Embryonic facial prominence (tissue), 1 donor: ENCODE data around the gene CCDC82.

Source experiments
- DNase-seq: peaks from one replicate; pipeline ENCODE4 v3.0.0-alpha.2; 2016; ENCODE audit errors: extremely low spot score

CCDC82 gene

DNA sequence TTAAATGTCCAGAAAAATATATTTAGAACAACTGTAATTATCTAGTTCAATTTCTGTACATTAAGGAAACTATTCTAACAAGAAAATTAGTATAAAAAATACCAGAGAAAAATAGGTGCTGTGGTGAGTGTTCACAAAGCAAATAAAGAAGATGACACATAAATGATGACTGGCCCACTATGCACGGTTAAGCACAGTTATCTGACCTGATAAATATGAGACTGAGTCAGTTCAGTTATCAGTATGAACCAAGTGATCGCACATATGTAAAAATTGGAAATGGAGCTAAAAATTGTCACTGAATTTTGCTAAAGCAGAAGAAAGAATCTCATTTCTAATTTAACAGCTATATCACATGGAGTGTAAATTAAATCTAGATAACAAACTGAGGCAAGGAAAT is 27.9 kb downstream of the CCDC82 start:
- no peak for DNase-seq

DNA sequence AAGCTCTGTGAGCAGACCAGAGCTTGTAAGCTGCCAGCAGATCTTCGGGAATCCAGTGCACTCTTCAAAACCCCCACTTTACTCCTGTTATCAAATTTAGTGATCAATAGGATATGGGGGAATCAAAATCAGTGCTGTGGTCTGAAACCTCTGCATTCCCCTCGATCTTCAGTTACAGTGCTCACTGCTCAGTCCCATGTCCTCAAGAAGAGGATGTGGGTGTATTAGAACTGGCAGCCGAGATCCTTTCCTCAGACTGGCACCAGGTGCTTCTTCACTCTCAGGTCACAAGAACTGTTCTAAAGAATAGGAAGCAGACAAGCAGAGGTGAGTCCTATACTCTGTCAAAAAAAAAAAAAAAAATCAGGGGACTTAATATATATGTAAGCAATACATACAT is 31.4 kb downstream of the CCDC82 start:
- no peak for DNase-seq

DNA sequence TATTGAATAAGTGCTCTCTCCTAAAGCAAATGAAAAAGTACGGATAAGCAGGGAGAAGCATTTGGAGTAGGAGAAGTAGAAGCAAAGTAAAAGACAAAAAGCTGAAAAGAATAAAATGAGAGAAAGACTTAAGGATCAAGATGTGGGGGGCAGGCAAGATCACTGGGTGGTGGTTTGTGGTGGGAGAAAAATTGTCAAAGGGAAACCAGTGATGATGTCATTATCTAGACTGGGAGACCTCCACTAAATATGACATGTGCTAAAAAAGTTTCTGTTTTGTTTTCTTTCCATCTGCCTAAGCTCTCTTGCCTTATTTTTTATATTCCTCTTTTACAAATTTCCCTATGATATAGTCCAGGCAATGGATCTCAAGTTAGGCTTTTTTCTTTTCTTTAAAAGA is 31.9 kb downstream of the CCDC82 start:
- no peak for DNase-seq

DNA sequence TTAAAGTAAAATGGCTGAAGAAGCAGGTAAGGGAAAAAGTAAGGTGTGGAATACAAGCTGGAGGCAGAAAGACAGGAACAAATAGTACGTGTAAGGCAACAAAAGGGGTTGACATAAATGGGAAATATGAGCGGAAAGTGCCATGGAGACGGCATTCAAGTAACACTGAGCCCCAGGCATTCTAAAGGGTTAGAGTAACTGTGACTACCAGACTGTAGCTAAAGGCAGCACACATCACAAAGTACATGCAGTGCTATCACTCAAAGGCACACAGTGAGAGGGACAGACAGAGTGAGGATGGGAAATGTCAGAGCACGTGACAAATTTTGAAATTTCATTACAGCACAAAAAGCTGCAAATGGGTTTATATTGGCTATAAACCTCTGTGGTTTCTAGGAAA is 32.9 kb downstream of the CCDC82 start:
- DNase-seq = no peak

DNA sequence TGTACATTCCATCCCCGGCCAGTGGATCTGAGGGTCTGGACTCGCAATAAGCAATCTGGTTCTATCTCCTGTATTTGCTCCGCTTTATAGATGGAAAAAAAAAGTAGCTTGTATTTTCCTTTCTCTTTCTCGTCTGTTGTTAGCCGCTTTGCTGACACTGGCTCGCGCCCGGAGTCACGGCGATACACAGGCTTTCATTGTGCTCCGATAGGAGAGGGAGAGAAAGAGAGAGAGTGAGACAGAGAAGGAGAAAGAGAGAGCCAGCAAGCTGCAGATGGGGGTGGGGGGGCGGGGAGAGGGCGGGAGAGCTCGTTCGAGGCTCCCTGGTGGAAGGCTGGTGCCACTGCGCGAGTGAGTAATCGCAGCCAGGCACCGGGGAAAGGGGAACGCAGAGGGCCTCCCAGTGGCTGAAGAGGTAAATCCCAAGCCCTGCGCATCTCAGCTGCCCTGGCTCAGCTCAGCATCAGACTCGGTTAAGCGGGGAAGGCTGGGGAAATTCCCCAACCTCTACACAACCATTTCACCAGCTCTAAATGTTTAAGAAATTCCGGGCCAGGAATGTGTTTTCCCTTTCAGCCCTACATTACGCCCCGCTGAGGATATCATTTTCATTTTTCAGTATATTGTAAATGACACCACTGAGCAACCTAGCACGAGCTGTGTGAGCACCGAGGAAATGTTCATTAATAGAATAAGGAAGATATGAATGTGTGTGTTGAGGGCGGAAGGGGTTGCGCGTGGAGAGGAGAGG is 46.6 kb downstream of the CCDC82 start, which contains the start of gene MAML2:
Gene MAML2 (minus strand): TSS at position 235 of the 751 bp plus-strand sequence. CDS start 1,300 bp downstream, outside the sequence.
- peak; percentile 92 for DNase-seq

GRCh38 chr11:96342014-96342960 is 47.4 kb downstream of the CCDC82 start:
- DNase-seq = no peak

DNA sequence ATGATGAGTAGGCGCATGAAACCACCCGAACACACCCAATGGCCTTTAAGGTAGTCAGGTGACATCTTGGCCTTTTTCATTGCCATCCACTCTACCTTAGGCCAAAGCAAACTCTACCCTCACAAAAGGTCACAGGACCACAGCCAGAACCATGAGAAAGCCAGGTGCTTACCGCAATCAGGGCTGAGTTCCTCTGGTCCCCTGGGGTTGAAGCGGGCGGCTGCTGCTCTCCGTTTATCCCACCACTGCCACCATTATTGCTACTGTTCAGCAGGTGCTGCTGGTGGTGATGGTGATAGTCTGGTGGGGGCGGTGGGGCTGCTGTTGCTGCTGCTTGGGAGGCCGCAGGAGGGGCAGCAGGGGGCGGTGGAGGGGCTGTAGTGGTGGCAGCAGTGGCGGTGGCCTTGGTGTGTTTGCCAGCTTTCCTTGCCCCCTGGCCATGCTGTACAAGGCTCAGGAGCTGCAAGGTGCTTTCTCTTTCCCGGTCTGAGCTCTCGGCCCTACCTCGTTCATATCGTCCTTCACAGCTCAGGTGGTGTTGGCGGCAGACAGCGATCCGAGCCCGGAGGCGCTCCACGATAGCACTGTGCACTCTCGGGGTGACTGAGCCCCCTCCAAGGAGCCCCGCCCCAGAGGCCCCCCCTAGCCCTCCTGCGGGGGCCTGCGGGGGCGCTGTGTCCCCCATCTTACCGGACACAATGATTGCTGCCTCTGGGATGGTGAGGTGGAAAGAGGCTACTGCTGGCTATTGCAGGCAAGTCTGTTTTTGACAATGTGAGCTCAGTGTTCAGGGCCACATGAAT is 48.3 kb downstream of the CCDC82 start:
- DNase-seq = peak; percentile 24

DNA sequence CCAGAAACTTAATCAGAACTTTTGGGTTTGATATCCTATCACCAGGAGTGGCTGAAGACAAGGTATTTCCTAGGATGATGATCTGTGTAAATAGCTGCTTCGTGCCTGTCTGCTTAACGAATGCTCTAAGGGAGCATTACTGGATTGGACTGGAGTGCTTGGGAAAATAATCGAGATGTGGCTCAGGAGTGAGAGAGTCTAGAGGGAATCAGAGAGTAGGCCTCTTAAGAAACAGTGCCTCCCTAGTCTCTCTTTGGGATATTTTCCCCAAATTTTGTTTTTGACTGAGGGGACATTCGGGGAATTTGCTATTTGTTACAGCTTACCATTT is 49.2 kb downstream of the CCDC82 start:
- DNase-seq = no peak

DNA sequence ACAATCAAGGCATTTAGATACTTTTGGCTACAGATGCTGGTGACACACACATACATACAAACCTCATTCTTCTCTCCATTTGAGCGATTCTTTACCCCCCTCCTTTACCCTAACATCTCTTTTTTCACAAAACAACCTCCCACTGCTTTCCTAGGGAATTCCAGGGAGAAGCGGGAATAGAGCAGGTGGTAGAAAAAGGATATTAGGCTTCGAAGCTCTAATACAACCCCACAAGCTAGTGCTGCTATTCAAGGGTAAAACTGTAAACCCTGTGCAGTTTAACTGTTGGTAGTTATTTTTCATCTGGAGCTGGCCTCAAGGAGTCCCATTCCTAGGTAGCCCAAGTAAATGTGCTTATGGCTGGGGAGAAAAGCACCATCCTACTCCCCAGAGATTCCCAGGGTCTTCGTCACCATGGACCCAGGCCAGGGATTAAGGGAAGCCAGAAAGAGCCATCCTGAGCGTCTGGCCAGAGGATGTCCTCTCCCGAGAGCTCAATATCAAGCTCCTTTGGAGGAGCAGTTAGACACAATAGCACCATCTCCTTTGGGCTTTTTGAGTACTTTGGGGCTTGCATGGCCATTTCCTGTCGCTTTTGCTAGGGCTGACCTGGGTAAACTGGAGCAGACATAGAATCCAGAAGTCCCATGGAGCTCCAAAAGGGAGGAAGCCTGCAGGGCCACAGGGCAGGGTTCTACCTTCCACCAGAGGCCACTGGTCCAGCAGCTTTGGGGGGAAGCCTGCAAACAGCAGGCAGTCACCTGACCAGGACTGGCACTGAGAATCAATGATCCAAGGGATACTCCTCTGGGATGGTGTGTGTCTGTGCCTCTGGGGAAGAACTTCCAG is 49.8 kb downstream of the CCDC82 start:
- no peak for DNase-seq

GRCh38 chr11:96338910-96339705 is 50.6 kb downstream of the CCDC82 start:
- DNase-seq = no peak

DNA sequence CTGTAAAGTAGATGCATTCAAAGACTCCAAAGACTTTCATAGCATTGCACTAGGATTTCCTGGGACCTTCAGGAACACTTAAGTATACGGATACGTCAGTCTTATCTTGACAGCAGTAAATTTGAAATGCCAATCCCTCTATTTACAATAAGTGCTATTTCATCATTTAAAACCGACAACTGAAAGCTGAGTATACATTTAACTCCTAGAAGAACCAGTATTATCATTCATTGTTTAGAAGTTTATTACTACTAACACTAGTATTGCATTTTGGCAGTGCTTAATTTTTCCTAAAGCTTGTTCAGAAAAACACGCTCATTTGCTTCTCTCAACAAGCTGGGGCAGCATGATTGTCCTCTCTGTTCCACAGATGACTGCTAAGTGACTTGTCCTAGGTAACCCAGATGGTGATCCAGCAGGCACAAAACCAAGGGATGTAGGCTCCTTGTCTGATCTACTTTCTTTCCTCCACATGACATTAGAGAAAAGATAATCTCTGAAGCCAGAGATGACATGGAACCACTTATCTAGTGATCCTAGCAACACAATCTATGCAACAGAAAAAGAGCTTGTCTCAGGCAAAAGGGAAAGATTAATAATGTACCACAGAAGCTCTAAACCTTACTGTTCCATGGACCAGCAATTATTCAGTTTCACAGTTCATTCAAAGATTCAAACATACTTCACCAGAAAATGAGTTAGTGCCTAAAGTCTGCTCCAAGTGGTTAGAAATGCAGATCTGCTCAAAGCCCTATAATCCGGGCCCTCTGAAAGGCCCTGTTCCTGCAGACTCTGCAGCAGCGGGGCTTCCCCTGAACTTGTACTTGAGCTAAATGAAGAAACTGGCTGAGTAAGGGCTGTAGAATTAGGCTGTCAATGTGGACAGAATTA is 51.9 kb downstream of the CCDC82 start:
- no peak for DNase-seq

- no peak for DNase-seq
These were observed 54.3 kb downstream of the CCDC82 start for GRCh38 chr11:96335388-96335787.

GRCh38 chr11:96334219-96334618 is 55.5 kb downstream of the CCDC82 start:
- DNase-seq = no peak

DNA sequence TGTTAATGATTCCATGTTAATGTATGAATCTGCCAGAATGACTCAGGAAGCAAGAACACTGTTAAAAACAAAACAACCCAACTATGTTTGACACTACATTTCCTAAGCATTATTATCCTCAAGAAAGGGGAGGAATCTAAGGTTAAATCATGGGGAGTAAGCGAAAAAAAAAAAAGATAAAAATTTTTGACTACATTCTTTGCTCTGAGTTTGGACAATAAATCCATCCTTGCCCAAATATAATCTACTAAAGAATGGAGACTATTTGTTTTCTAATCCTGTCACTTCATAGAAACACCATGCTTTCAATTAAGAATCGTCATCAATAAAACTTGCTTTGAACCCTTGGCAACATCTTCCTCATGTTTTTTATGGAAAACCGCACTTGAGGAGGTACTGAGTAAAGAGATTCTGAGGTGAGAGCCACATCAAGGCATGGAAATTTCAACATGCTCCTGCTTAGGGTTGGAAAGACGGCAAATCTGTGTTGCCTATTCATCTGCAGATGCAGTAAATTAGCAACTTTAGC is 56.5 kb downstream of the CCDC82 start:
- DNase-seq = no peak

DNA sequence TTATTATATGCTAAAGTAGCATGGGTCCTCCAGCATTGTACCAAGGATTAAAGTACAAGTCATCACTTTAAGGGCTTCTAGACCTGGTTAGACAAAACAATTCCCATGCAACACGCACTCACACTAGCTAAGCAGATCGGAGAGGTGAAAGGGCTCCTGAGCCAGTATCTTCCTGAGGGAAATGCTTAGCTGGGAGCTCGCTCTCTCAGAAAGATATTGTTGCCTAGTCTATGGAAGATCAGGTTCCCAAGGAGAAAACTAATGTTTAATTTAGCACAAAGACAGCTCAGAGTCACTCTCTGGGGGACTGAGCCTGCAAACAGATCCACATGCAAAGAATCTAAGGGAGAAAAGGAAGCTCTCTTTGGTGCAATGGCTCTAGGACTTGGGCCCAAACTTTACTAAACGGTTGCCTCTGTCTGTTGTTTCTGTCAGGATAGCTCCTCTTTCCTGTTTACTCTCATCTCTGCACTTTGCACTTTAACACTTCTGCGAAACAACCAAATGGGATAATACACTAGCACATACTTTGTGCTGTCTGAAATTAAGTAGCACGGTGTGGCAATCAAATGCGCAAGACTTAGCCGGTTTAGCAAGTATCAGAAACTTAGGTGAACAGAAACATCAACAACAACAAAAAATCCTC is 57.5 kb downstream of the CCDC82 start:
- no peak for DNase-seq

- DNase-seq = no peak
These were observed 58.0 kb downstream of the CCDC82 start for GRCh38 chr11:96331699-96332116.

- DNase-seq = no peak
These were observed 59.2 kb downstream of the CCDC82 start for GRCh38 chr11:96330511-96330859.

- DNase-seq = no peak
These were observed 59.7 kb downstream of the CCDC82 start for GRCh38 chr11:96329855-96330510.
